Measurements from ENCODE around the gene SMURF2.

DNA sequence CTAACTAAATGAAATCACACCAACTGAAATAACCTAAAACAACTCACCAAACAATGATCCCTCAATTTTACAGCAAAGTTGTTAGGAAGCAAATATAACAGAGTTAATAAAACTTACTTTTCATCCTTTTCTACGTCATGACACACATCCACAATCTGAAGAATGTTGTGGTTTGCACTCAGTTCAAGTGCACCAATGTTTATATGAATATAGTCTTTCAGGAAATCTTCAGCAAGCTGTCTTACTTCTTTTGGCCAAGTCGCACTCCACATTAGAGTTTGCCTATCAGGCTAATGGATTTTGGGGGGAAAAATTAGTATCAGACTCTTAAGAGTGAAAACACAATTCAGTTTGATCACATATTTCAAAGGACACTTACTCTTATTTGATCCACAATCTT lies 159.3 kb downstream of the SMURF2 start:
- TF ChIP-seq GATA2 (IDR thresholded peaks at IDR 0.05; ENCODE audit: low read depth, low read length) (no peak), GATA3 (IDR thresholded peaks at IDR 0.05; ENCODE audit: low read depth, low read length) (no peak)
